Hepatocyte (in vitro differentiated cells): Measurements from ENCODE around the gene CCDC154. TPM values are rescaled to one million over a fixed set of nuclear protein-coding genes. Genes with fewer than 3 reads are reported as not detected.

Experiments
- DNase-seq: peaks from one replicate; pipeline ENCODE4 v3.0.0-alpha.2; 2016; ENCODE audit warnings: low spot score
- H2AFZ ChIP-seq: fragments of 200-600 bp; sonication (generic); 2 replicates; pipeline ENCODE4 v1.6.0; 2016; ENCODE audit warnings: antibody characterized with exemption, mild to moderate bottlenecking
- H3K27ac ChIP-seq: fragments of 200-600 bp; sonication (generic); 2 replicates; pipeline ENCODE4 v1.5.1; 2016; ENCODE audit warnings: mild to moderate bottlenecking
- H3K27me3 ChIP-seq: fragments of 200-600 bp; sonication (generic); 2 replicates; pipeline ENCODE4 v1.6.1; 2016
- H3K36me3 ChIP-seq: fragments of 200-600 bp; sonication (generic); replicated peaks from 2 replicates; pipeline ENCODE4 v1.5.1; 2016; ENCODE audit warnings: low read depth; ENCODE audit not compliant: insufficient read depth
- H3K4me1 ChIP-seq: fragments of 200-600 bp; sonication (generic); 2 replicates; pipeline ENCODE4 v1.5.1; 2016; ENCODE audit warnings: mild to moderate bottlenecking, moderate library complexity; ENCODE audit not compliant: insufficient read depth
- H3K4me2 ChIP-seq: fragments of 200-600 bp; sonication (generic); 2 replicates; pipeline ENCODE4 v1.6.0; 2016
- H3K4me3 ChIP-seq: fragments of 200-600 bp; sonication (generic); 2 replicates; pipeline ENCODE4 v1.5.1; 2016; ENCODE audit warnings: mild to moderate bottlenecking
- H3K79me2 ChIP-seq: fragments of 200-600 bp; sonication (generic); 2 replicates; pipeline ENCODE4 v1.6.0; 2017; ENCODE audit warnings: mild to moderate bottlenecking
- H3K9me2 ChIP-seq: fragments of 200-600 bp; sonication (generic); replicated peaks from 2 replicates; pipeline ENCODE4 v1.6.0; 2017; ENCODE audit warnings: mild to moderate bottlenecking; ENCODE audit not compliant: insufficient read depth
- H3K9me3 ChIP-seq: fragments of 200-600 bp; sonication (generic); 2 replicates; pipeline ENCODE4 v1.5.1; 2016; ENCODE audit warnings: low read depth, mild to moderate bottlenecking
- H4K20me1 ChIP-seq: fragments of 200-600 bp; sonication (generic); 2 replicates; pipeline ENCODE4 v1.6.0; 2016; ENCODE audit warnings: mild to moderate bottlenecking; ENCODE audit not compliant: insufficient read depth, poor library complexity, severe bottlenecking
- EZH2 ChIP-seq: fragments of 200-600 bp; sonication (generic); IDR thresholded peaks from 2 replicates; pipeline ENCODE4 v1.6.1; 2016; ENCODE audit warnings: antibody characterized with exemption, mild to moderate bottlenecking, borderline replicate concordance
- EZH2phosphoT487 ChIP-seq: fragments of 200-600 bp; sonication (generic); IDR thresholded peaks from one replicate; pipeline ENCODE4 v1.6.1; 2018; ENCODE audit warnings: antibody characterized with exemption, mild to moderate bottlenecking, low read depth, moderate library complexity; ENCODE audit not compliant: unreplicated experiment, severe bottlenecking
- WGBS: methylation state at CpG from one replicate; pipeline ENCODE4 v1.1.6; 2016; ENCODE audit warnings: low lambda C conversion rate; ENCODE audit errors: missing lambda C conversion rate; 5-methylcytosine and 5-hydroxymethylcytosine counted together
- polyA plus RNA-seq: library from polyadenylated mRNA; unstranded; fragments of >200 nt; fragmentation: Nextera tagmentation; extraction: Ambion mirVana; gene quantifications from 2 replicates; pipeline ENCODE4 v1.2.1, GENCODE V29; 2016
- total RNA-seq: library from RNA; depleted of rRNA; stranded (reverse); fragments of >200 nt; gene quantifications from 2 replicates; pipeline ENCODE4 v1.2.3, GENCODE V29; 2014
- TF ChIP-seq, protein P1 (sequence below): fragments of 200-600 bp; sonication (generic); IDR thresholded peaks from 2 replicates; pipeline ENCODE4 v1.5.1; 2016; ENCODE audit warnings: antibody characterized with exemption, mild to moderate bottlenecking; ENCODE audit not compliant: poor library complexity

Gene CCDC154
- total and polyA plus RNA-seq, 2 experiments from 2014 or later, result 0.33 to 1.6 TPM

DNA sequence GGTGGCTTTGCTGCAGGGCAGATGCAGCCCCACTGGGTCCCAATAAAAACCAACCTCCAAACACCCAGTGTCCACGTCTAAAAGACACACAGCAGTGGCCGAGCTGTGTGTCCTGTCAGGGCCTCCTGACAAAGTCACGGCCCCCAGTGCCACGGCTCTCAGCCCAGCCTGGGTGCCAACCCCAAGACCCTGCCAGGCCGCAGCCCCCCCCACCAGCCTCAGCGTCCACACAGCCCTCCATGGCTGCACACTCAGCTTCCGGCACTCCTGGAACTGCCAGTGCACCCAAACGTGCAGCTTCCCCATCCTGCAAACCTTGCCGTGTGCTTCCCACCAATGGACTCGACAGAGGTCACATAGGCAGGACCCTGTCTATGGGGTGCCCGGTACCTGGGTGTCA lies 3.6 kb upstream of the CCDC154 start:
- Histone ChIP-seq H3K4me1 (no peaks in the 10 kb centered on the region), H3K27ac (no peak overlapping the region), H3K36me3 (no peaks in the 10 kb centered on the region), H3K9me2 (no peaks in the 10 kb centered on the region), H3K79me2 (no peaks in the 10 kb centered on the region), H3K9me3 (no peaks in the 10 kb centered on the region), H3K4me3 (no peak overlapping the region), H3K4me2 (no peak overlapping the region), H2AFZ (no peak overlapping the region), H4K20me1 (no peaks in the 10 kb centered on the region), H3K27me3 (no peaks in the 10 kb centered on the region)
- DNase-seq, result no peak
- TF ChIP-seq EZH2, result no peak
- no peak for TF ChIP-seq EZH2phosphoT487
- TF ChIP-seq, protein P1, sequence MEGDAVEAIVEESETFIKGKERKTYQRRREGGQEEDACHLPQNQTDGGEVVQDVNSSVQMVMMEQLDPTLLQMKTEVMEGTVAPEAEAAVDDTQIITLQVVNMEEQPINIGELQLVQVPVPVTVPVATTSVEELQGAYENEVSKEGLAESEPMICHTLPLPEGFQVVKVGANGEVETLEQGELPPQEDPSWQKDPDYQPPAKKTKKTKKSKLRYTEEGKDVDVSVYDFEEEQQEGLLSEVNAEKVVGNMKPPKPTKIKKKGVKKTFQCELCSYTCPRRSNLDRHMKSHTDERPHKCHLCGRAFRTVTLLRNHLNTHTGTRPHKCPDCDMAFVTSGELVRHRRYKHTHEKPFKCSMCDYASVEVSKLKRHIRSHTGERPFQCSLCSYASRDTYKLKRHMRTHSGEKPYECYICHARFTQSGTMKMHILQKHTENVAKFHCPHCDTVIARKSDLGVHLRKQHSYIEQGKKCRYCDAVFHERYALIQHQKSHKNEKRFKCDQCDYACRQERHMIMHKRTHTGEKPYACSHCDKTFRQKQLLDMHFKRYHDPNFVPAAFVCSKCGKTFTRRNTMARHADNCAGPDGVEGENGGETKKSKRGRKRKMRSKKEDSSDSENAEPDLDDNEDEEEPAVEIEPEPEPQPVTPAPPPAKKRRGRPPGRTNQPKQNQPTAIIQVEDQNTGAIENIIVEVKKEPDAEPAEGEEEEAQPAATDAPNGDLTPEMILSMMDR, result no peak
- WGBS, result 94% methylated on average over 11 of the region's 11 CpGs

DNA sequence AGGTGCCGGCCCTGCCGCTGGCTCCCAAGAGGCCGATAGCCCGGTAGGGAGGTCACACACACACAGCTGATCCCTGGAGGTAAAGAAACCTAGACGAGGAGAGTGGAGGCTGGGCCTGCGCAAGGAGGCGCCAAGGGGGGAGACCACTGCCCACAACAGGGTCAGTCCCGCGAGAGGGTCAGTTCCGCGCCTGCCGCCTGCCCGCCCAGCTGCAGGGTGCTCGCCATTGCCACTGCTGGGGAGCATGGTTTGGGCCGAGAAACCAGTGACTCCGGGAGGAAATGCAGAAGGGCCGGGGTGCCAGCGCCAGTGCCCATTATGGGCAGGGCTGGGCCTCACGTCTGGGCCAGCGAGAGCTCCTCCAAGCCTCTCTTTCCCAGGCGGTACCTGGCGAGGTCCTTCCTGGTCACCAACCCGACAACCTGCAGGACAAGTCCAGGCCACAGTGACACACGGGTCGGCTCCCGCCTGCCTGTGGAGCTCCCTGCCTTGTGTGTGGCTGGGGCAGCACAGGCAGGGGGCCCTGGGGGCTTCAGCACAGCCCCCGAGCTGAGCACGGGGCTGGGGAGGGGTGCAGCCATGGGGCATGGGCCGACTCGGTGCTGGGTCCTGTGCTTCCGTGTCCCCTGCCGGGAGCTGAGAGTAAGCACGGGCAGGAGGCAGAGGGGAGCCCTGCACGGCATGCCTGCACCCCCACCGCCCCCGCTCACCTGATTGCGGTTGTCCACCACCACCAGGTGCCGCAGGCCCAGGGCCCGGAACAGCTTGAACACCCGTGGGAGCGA lies 2.1 kb upstream of the CCDC154 start:
- no peaks in the 10 kb centered on the region for H3K27me3 ChIP-seq
- H4K20me1 ChIP-seq, result no peaks in the 10 kb centered on the region
- WGBS, result 96% methylated on average over 26 of the region's 41 CpGs
- H3K4me2 ChIP-seq, result no peak overlapping the region
- H3K9me3 ChIP-seq, result no peaks in the 10 kb centered on the region
- H3K36me3 ChIP-seq, result no peaks in the 10 kb centered on the region
- no peak overlapping the region for H3K4me3 ChIP-seq
- H3K79me2 ChIP-seq, result no peaks in the 10 kb centered on the region
- TF ChIP-seq, protein P1, result no peak
- TF ChIP-seq EZH2 (no peak), EZH2phosphoT487 (no peak)
- H3K27ac ChIP-seq, result no peak overlapping the region
- H3K9me2 ChIP-seq, result no peaks in the 10 kb centered on the region
- no peak overlapping the region for H2AFZ ChIP-seq
- no peaks in the 10 kb centered on the region for H3K4me1 ChIP-seq
- DNase-seq, result no peak

DNA sequence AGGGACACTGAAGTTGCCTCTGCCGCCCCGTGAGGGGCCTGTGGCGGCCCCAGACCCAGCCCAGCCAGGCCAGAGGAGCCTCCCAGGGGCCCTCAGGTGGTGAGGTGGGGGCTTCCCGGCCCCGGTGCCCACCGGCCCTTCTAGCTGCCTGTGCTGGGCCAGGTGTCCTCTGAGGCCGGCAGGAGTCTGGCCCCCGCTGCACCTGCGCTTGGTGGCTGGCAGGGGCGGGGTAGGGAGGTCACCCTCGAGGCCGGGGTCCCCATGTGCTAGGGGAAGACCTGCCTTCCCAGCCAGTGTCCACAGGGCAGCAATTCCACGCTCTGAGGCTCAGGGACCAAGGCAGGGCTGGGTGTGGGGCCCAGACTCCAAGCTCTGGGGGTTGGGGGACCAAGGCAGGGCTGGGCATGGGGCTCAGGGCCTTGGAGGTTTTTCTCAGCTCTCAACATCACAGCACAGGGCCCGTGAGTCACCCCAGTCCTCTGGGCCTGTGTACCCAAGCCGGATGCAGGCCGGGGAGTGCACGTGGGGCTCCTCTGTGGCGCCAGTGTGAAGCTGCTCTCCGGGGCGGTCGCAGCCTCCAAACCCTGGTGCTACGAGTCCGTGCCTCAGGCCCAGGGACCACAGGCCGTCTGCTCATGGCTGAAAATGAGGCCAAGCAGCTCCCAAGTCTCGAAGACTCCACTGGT lies 1.3 kb upstream of the CCDC154 start:
- no peaks in the 10 kb centered on the region for H4K20me1 ChIP-seq
- no peak overlapping the region for H3K27ac ChIP-seq
- H3K4me2 ChIP-seq, result no peak overlapping the region
- H3K27me3 ChIP-seq, result no peaks in the 10 kb centered on the region
- 94% methylated on average over 23 of the region's 25 CpGs for WGBS
- no peak overlapping the region for H2AFZ ChIP-seq
- H3K9me2 ChIP-seq, result no peaks in the 10 kb centered on the region
- TF ChIP-seq, protein P1, result no peak
- no peak for TF ChIP-seq EZH2phosphoT487
- TF ChIP-seq EZH2, result no peak
- H3K4me3 ChIP-seq, result no peak overlapping the region
- H3K9me3 ChIP-seq, result no peaks in the 10 kb centered on the region
- H3K36me3 ChIP-seq, result no peaks in the 10 kb centered on the region
- H3K4me1 ChIP-seq, result no peaks in the 10 kb centered on the region
- DNase-seq, result no peak
- no peaks in the 10 kb centered on the region for H3K79me2 ChIP-seq
